GM12878 (cell line): ENCODE measurements around the gene CD2. TPM values are rescaled to one million over a fixed set of nuclear protein-coding genes. Genes with fewer than 3 reads are reported as not detected.

Experiments
- ATAC-seq: fragments of 200-7000 bp; cut with Tn5 transposase; 3 replicates; pipeline ENCODE4 v1.9.1; 2020; ENCODE audit warnings: mild to moderate bottlenecking, moderate library complexity
- BruUV-seq: library from RNA; stranded (reverse); fragments of 400-500 nt; replicated peaks from 2 replicates; lab custom pipeline; 2021; lab: Mats Ljungman, UMichigan
- CTCF ChIA-PET: fragments of 300-600 bp; sonication (Branson Sonifier 250); formaldehyde crosslinking; extraction: SDS; loops from one replicate; lab custom pipeline; 2021; ENCODE audit warnings: inconsistent platforms; lab: Yijun Ruan, JAX
- POLR2A ChIA-PET: fragments of 350-600 bp; formaldehyde crosslinking; extraction: SDS; loops from one replicate; lab custom pipeline; 2021; ENCODE audit warnings: inconsistent platforms; lab: Charles Lee
- RAD21 ChIA-PET: fragments of 300-600 bp; sonication (Branson Sonifier 250); formaldehyde crosslinking; loops from one replicate; lab custom pipeline; 2023; ENCODE audit warnings: antibody characterized with exemption; ENCODE audit not compliant: unreplicated experiment; lab: Charles Lee
- SMC1A ChIA-PET: fragments of 300-600 bp; sonication (Branson Sonifier 250); formaldehyde crosslinking; loops from one replicate; lab custom pipeline; 2023; ENCODE audit not compliant: unreplicated experiment, uncharacterized antibody; lab: Charles Lee
- DNase-seq: peaks from one replicate; pipeline ENCODE4 v3.0.0-alpha.2; 2011; ENCODE audit warnings: low read depth, low spot score
- FAIRE-seq: peaks from 3 replicates; lab custom pipeline; 2011; peaks lifted over from hg19 to GRCh38; lab: Jason Lieb, UNC
- H2AFZ ChIP-seq: 2 replicates; pipeline ENCODE4 v1.6.0; 2011; ENCODE audit warnings: low read depth, low read length, control low read depth; ENCODE audit not compliant: control insufficient read depth
- H3K27ac ChIP-seq: 2 replicates; pipeline ENCODE4 v1.5.1; 2011; ENCODE audit warnings: control low read depth; ENCODE audit not compliant: control insufficient read depth, insufficient read depth
- H3K27me3 ChIP-seq, 2 experiments: replicated peaks in 1 of 2; 2 replicates each; pipeline versions ENCODE4 v1.6.0 to v1.6.1; 2011; ENCODE audit warnings: low read length in 1 of 2; ENCODE audit not compliant: control insufficient read depth in 2 of 2, insufficient read depth in 2 of 2
- H3K36me3 ChIP-seq, 2 experiments: 2 replicates each; pipeline ENCODE4 v1.5.1; 2011; ENCODE audit warnings: low read length in 1 of 2; ENCODE audit not compliant: control insufficient read depth in 2 of 2, insufficient read depth in 2 of 2
- H3K4me1 ChIP-seq: 2 replicates; pipeline ENCODE4 v1.6.1; 2011; ENCODE audit warnings: mild to moderate bottlenecking, low read length, moderate library complexity, mixed read lengths; ENCODE audit not compliant: control insufficient read depth, insufficient read depth
- H3K4me2 ChIP-seq: 2 replicates; pipeline ENCODE4 v1.6.0; 2011; ENCODE audit warnings: control low read depth; ENCODE audit not compliant: control insufficient read depth, insufficient read depth
- H3K4me3 ChIP-seq: fragments of 200-600 bp; sonication (generic); 2 replicates; pipeline ENCODE4 v1.5.1; 2016
- H3K79me2 ChIP-seq: 2 replicates; pipeline ENCODE4 v1.6.0; 2011; ENCODE audit warnings: low read length; ENCODE audit not compliant: control insufficient read depth, insufficient read depth
- H3K9ac ChIP-seq: 2 replicates; pipeline ENCODE4 v1.8.0; 2011; ENCODE audit warnings: low read length, control low read depth, mixed read lengths; ENCODE audit not compliant: control insufficient read depth, insufficient read depth
- H3K9me3 ChIP-seq: replicated peaks from 3 replicates; pipeline ENCODE4 v1.5.1; 2011; ENCODE audit warnings: mild to moderate bottlenecking, low read length; ENCODE audit not compliant: control insufficient read depth, insufficient read depth
- H4K20me1 ChIP-seq: 2 replicates; pipeline ENCODE4 v1.6.0; 2011; ENCODE audit not compliant: control insufficient read depth, insufficient read depth
- CBX5 ChIP-seq: sonication (generic); IDR thresholded peaks from 2 replicates; pipeline ENCODE4 v1.6.1; 2016; ENCODE audit warnings: low read depth, moderate library complexity, mild to moderate bottlenecking, inconsistent platforms
- ESRRA ChIP-seq: IDR thresholded peaks from 2 replicates; pipeline ENCODE4 v1.6.1; 2012; ENCODE audit warnings: mild to moderate bottlenecking, low read length, improper control_type of control experiment
- EZH2 ChIP-seq: IDR thresholded peaks from 2 replicates; pipeline ENCODE4 v1.6.1; 2012; ENCODE audit warnings: low read depth, mild to moderate bottlenecking, control low read depth, inconsistent platforms, low read length, borderline replicate concordance; ENCODE audit not compliant: control insufficient read depth
- LARP7 ChIP-seq: fragments of 450-650 bp; IDR thresholded peaks from 2 replicates; pipeline ENCODE4 v1.6.1; 2017; ENCODE audit warnings: mild to moderate bottlenecking
- MEF2B ChIP-seq: fragments of 450-650 bp; IDR thresholded peaks from 2 replicates; pipeline ENCODE4 v1.6.1; 2018; ENCODE audit warnings: mild to moderate bottlenecking, moderate library complexity; ENCODE audit not compliant: partially characterized antibody, poor library complexity, severe bottlenecking
- MTA3 ChIP-seq: IDR thresholded peaks from 2 replicates; pipeline ENCODE4 v1.6.1; 2012; ENCODE audit warnings: low read length, inconsistent platforms, borderline replicate concordance
- NFXL1 ChIP-seq: fragments of 450-650 bp; IDR thresholded peaks from 2 replicates; pipeline ENCODE4 v1.6.1; 2017; ENCODE audit warnings: antibody characterized with exemption, mild to moderate bottlenecking, borderline replicate concordance
- NFYB ChIP-seq: IDR thresholded peaks from 2 replicates; pipeline ENCODE4 v1.6.1; 2011; ENCODE audit warnings: low read depth, mild to moderate bottlenecking, low read length, improper control_type of control experiment, moderate library complexity; ENCODE audit not compliant: insufficient read depth
- NR2F1 ChIP-seq: fragments of 450-650 bp; conservative IDR thresholded peaks from 2 replicates; pipeline ENCODE4 v1.6.1; 2017; ENCODE audit warnings: mild to moderate bottlenecking
- RFX5 ChIP-seq: IDR thresholded peaks from 2 replicates; pipeline ENCODE4 v1.6.1; 2011; ENCODE audit warnings: low read depth, low read length, improper control_type of control experiment
- SREBF1 ChIP-seq: IDR thresholded peaks from 2 replicates; pipeline ENCODE4 v1.6.1; 2012; ENCODE audit warnings: mild to moderate bottlenecking, low read length
- SREBF2 ChIP-seq: IDR thresholded peaks from 2 replicates; pipeline ENCODE4 v1.6.1; 2012; ENCODE audit warnings: mild to moderate bottlenecking, low read length
- SRF ChIP-seq, 2 experiments: IDR thresholded peaks; 2 replicates each; pipeline ENCODE4 v1.6.1; 2011; ENCODE audit warnings: low read depth in 2 of 2, low read length in 2 of 2, mild to moderate bottlenecking in 1 of 2, moderate library complexity in 1 of 2
- SUPT20H ChIP-seq: IDR thresholded peaks from 2 replicates; pipeline ENCODE4 v1.6.1; 2011; ENCODE audit warnings: low read depth, mild to moderate bottlenecking, low read length, moderate library complexity, borderline replicate concordance; ENCODE audit not compliant: control insufficient read depth
- ZBTB33 ChIP-seq: fragments of 450-650 bp; IDR thresholded peaks from 2 replicates; pipeline ENCODE4 v1.6.1; 2017; ENCODE audit warnings: mild to moderate bottlenecking
- ZNF217 ChIP-seq: fragments of 450-650 bp; IDR thresholded peaks from 2 replicates; pipeline ENCODE4 v1.6.1; 2017; ENCODE audit warnings: antibody characterized with exemption, mild to moderate bottlenecking
- ZNF384 ChIP-seq: IDR thresholded peaks from 2 replicates; pipeline ENCODE4 v1.6.1; 2012; ENCODE audit warnings: low read depth, mild to moderate bottlenecking, low read length, improper control_type of control experiment, borderline replicate concordance
- WGBS: methylation state at CpG from one replicate; pipeline ENCODE4 v1.1.6; 2016; ENCODE audit warnings: low lambda C conversion rate; ENCODE audit not compliant: insufficient replicate concordance, insufficient coverage; ENCODE audit errors: missing lambda C conversion rate; 5-methylcytosine and 5-hydroxymethylcytosine counted together
- in situ Hi-C: fragments of 300-500 bp; cut with MboI; formaldehyde crosslinking; loops from 9 replicates; pipeline ENCODE4 v1.14.3; 2018; ENCODE audit warnings: mixed read lengths
- intact Hi-C: fragments of 100-400 bp; cut with micrococcal nuclease; formaldehyde crosslinking; loops from one replicate; pipeline ENCODE4 v1.14.2; 2022; ENCODE audit not compliant: unreplicated experiment
- polyA plus RNA-seq, 11 experiments: library from polyadenylated mRNA; depleted of rRNA in 4 of 11; unstranded in 6 of 11; stranded (reverse) in 5 of 11; fragments of >200 nt; fragmentation: Nextera tagmentation in 4 of 11; fragmentation: Illumina TruSeq in 1 of 11; extraction: Ambion mirVana in 4 of 11; extraction: Trizol in 1 of 11; gene quantifications; 1 replicate in 1 of 11; 2 replicates in 10 of 11; pipeline versions ENCODE4 v1.2.1 to v1.2.3, GENCODE V29; 2011 to 2016; ENCODE audit warnings: inconsistent platforms in 2 of 11, missing spikeins in 2 of 11, low read depth in 1 of 11
- total RNA-seq, 4 experiments: library from RNA; depleted of rRNA in 3 of 4; stranded (reverse); fragments of >200 nt in 3 of 4; fragmentation: Illumina TruSeq in 1 of 4; extraction: Trizol in 1 of 4; gene quantifications; 2 replicates each; pipeline versions ENCODE4 v1.2.1 to v1.2.3, GENCODE V29; 2013 to 2021
- TF ChIP-seq, protein P1 (sequence below): fragments of 450-650 bp; IDR thresholded peaks from 2 replicates; pipeline ENCODE4 v1.6.1; 2016; ENCODE audit warnings: mild to moderate bottlenecking, moderate library complexity, borderline replicate concordance

The CD2 gene
- total and polyA plus RNA-seq, 10 of the 15 experiments (the other 5 are each of a cell fraction or from before 2014, with no cell fraction given): 0.15 to 4.3 (median 2.8) TPM

GRCh38 chr1:116733476-116734365, 20.5 kb upstream of the CD2 start:
- no peaks in the 10 kb centered on the region; the same call in 2 of the 3 replicates for H3K9me3 ChIP-seq
- in situ Hi-C loops (no loop called here), intact Hi-C loops (no loop called here)
- SMC1A ChIA-PET: interaction anchor here (0.6 to 3.6 kb wide), 29 partner anchors 8 to 326 kb away, joined by 3 to 18 read pairs (median 5); partner anchors contain the start of genes CD101 and TTF2
- DNase-seq (no peak), FAIRE-seq (no peak), ATAC-seq (no peak)
- no peaks in the 10 kb centered on the region for H3K36me3 ChIP-seq
- no peaks in the 10 kb centered on the region for H4K20me1 ChIP-seq
- no peak overlapping the region for H2AFZ ChIP-seq
- CTCF ChIA-PET: interaction anchor here (0.8 to 4.1 kb wide), 14 partner anchors 9 to 395 kb away, joined by 3 to 50 read pairs (median 6); no protein-coding TSS in a partner anchor
- no peaks in the 10 kb centered on the region for H3K27me3 ChIP-seq
- no peaks in the 10 kb centered on the region for H3K79me2 ChIP-seq
- no peak overlapping the region for H3K9ac ChIP-seq
- no peak overlapping the region for H3K27ac ChIP-seq
- POLR2A ChIA-PET: interaction anchor here (0.7 to 1.7 kb wide), 5 partner anchors 32 to 327 kb away, joined by 3 to 7 read pairs (median 4); partner anchors contain the start of gene TTF2
- no peak overlapping the region for H3K4me2 ChIP-seq
- peaks cover 22% of the 10 kb centered on the region for H3K4me1 ChIP-seq
- H3K4me3 ChIP-seq: no peak overlapping the region
- no TSS peak for BruUV-seq
- RAD21 ChIA-PET: interaction anchor here (0.6 to 1.9 kb wide), 15 partner anchors 10 to 328 kb away, joined by 3 to 9 read pairs (median 4); no protein-coding TSS in a partner anchor
- 94% methylated on average over 5 of the region's 5 CpGs for WGBS
- TF ChIP-seq NR2F1 (no peak), LARP7 (no peak), NFXL1 (no peak), SREBF1 (no peak), SUPT20H (no peak), NFYB (no peak), ESRRA (no peak), SREBF2 (no peak), MEF2B (no peak), CBX5 (no peak), EZH2 (no peak), ZNF384 (no peak), MTA3 (no peak), ZBTB33 (no peak), ZNF217 (no peak), SRF (IDR thresholded peaks at IDR 0.05; ENCODE audit: low read depth in 2 of 2, low read length in 2 of 2) (no peak), RFX5 (no peak)
- TF ChIP-seq, protein P1, sequence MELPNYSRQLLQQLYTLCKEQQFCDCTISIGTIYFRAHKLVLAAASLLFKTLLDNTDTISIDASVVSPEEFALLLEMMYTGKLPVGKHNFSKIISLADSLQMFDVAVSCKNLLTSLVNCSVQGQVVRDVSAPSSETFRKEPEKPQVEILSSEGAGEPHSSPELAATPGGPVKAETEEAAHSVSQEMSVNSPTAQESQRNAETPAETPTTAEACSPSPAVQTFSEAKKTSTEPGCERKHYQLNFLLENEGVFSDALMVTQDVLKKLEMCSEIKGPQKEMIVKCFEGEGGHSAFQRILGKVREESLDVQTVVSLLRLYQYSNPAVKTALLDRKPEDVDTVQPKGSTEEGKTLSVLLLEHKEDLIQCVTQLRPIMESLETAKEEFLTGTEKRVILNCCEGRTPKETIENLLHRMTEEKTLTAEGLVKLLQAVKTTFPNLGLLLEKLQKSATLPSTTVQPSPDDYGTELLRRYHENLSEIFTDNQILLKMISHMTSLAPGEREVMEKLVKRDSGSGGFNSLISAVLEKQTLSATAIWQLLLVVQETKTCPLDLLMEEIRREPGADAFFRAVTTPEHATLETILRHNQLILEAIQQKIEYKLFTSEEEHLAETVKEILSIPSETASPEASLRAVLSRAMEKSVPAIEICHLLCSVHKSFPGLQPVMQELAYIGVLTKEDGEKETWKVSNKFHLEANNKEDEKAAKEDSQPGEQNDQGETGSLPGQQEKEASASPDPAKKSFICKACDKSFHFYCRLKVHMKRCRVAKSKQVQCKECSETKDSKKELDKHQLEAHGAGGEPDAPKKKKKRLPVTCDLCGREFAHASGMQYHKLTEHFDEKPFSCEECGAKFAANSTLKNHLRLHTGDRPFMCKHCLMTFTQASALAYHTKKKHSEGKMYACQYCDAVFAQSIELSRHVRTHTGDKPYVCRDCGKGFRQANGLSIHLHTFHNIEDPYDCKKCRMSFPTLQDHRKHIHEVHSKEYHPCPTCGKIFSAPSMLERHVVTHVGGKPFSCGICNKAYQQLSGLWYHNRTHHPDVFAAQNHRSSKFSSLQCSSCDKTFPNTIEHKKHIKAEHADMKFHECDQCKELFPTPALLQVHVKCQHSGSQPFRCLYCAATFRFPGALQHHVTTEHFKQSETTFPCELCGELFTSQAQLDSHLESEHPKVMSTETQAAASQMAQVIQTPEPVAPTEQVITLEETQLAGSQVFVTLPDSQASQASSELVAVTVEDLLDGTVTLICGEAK: no peak
